ENCODE measurements around the gene SIVA1. TPM values are rescaled to one million over a fixed set of nuclear protein-coding genes. Genes with fewer than 3 reads are reported as not detected.
"Not testable (repeated sequence)": the region's sequence is repeated elsewhere in the genome, so short reads cannot be mapped to it uniquely, and the experiment has no call there.

SIVA1 gene
- total RNA-seq, 1 donor from 2014 or later, result 54.4 TPM

GRCh38 chr14:104744484-104744883 lies 8.5 kb upstream of the SIVA1 start:
- ATAC-seq, result no peak
- intact Hi-C loops (cut with DNase I), result no loop called here
- DNase-seq (ENCODE audit: missing footprints), result peak; percentile 66

GRCh38 chr14:104745431-104745830 lies 7.5 kb upstream of the SIVA1 start:
- intact Hi-C loops (cut with DNase I), result no loop called here

GRCh38 chr14:104746071-104746545 lies 6.8 kb upstream of the SIVA1 start:
- DNase-seq (ENCODE audit: missing footprints) (peak; percentile 60), ATAC-seq (no peak)
- intact Hi-C loops (cut with DNase I), result no loop called here

More at GRCh38 chr14:104745431-104745830, 7.5 kb upstream of the SIVA1 start:
- no peak for ATAC-seq
- peak; percentile 45 for DNase-seq (ENCODE audit: missing footprints)

GRCh38 chr14:104746934-104747481 lies 5.9 kb upstream of the SIVA1 start:
- DNase-seq (ENCODE audit: missing footprints), result peak; percentile 72
- intact Hi-C loops (cut with DNase I), result no loop called here

GRCh38 chr14:104747876-104748275 lies 5.1 kb upstream of the SIVA1 start:
- intact Hi-C loops (cut with DNase I), result no loop called here
- peak; percentile 53 for DNase-seq (ENCODE audit: missing footprints)

More at GRCh38 chr14:104746934-104747481, 5.9 kb upstream of the SIVA1 start:
- peak; percentile 34 for ATAC-seq

GRCh38 chr14:104749111-104749649 lies 3.8 kb upstream of the SIVA1 start:
- DNase-seq (ENCODE audit: missing footprints), result peak; percentile 62
- no peak for ATAC-seq
- intact Hi-C loops (cut with DNase I), result no loop called here

More at GRCh38 chr14:104747876-104748275, 5.1 kb upstream of the SIVA1 start:
- no peak for ATAC-seq

- peak; percentile 56 for DNase-seq (ENCODE audit: missing footprints)
- intact Hi-C loops (cut with DNase I), result loop anchor here (5.0 kb wide), 1 partner anchor 47 kb away; the partner anchor contains the start of gene AKT1
Measured at GRCh38 chr14:104750056-104750752, 2.7 kb upstream of the SIVA1 start.

GRCh38 chr14:104750753-104751057 lies 2.2 kb upstream of the SIVA1 start:
- not testable (repeated sequence) for ATAC-seq; DNase-seq (ENCODE audit: missing footprints)
- intact Hi-C loops (cut with DNase I), result loop anchor here (5.0 kb wide), 1 partner anchor 47 kb away; the partner anchor contains the start of gene AKT1

More at GRCh38 chr14:104750056-104750752, 2.7 kb upstream of the SIVA1 start:
- ATAC-seq, result no peak

GRCh38 chr14:104751539-104752422 lies 1.2 kb upstream of the SIVA1 start:
- intact Hi-C loops (cut with DNase I), result loop anchor here (2.0 to 5.0 kb wide), 2 partner anchors 27 to 46 kb away; partner anchors contain the start of genes ADSS1 and AKT1
- ATAC-seq (no peak), DNase-seq (ENCODE audit: missing footprints) (no peak)

GRCh38 chr14:104752423-104752734 lies 568 bp upstream of the SIVA1 start:
- DNase-seq (ENCODE audit: missing footprints) (no peak), ATAC-seq (no peak)
- intact Hi-C loops (cut with DNase I), result loop anchor here (2.0 to 5.0 kb wide), 2 partner anchors 28 to 45 kb away; partner anchors contain the start of genes ADSS1 and AKT1

- intact Hi-C loops (cut with DNase I), result loop anchor here (2.0 to 5.0 kb wide), 2 partner anchors 29 to 44 kb away; partner anchors contain the start of genes ADSS1 and AKT1
- DNase-seq (ENCODE audit: missing footprints) (no peak), ATAC-seq (no peak)
Measured at GRCh38 chr14:104753528-104754212, 723 bp downstream of the SIVA1 start.

GRCh38 chr14:104754213-104754851 lies 1.4 kb downstream of the SIVA1 start:
- DNase-seq (ENCODE audit: missing footprints), result no peak
- intact Hi-C loops (cut with DNase I), result loop anchor here (5.0 kb wide), 1 partner anchor 43 kb away; the partner anchor contains the start of gene AKT1

GRCh38 chr14:104755621-104756020 lies 2.7 kb downstream of the SIVA1 start:
- ATAC-seq (no peak), DNase-seq (ENCODE audit: missing footprints) (no peak)
- intact Hi-C loops (cut with DNase I), result no loop called here

More at GRCh38 chr14:104754213-104754851, 1.4 kb downstream of the SIVA1 start:
- ATAC-seq, result no peak

- ATAC-seq, result no peak
- intact Hi-C loops (cut with DNase I), result no loop called here
Measured at GRCh38 chr14:104756477-104757237, 3.7 kb downstream of the SIVA1 start.

GRCh38 chr14:104757238-104757585 lies 4.3 kb downstream of the SIVA1 start:
- ATAC-seq, result no peak
- DNase-seq (ENCODE audit: missing footprints), result no peak
- intact Hi-C loops (cut with DNase I), result no loop called here

More at GRCh38 chr14:104756477-104757237, 3.7 kb downstream of the SIVA1 start:
- DNase-seq (ENCODE audit: missing footprints), result no peak

- intact Hi-C loops (cut with DNase I), result no loop called here
- DNase-seq (ENCODE audit: missing footprints) (no peak), ATAC-seq (no peak)
Measured at GRCh38 chr14:104757681-104758392, 4.9 kb downstream of the SIVA1 start.
